Bronchial epithelial cell (primary cell): ENCODE results near the gene ABCD1. TPM values are rescaled to one million over a fixed set of nuclear protein-coding genes. Genes with fewer than 3 reads are reported as not detected.
"Not testable (repeated sequence)": the region's sequence is repeated elsewhere in the genome, so short reads cannot be mapped to it uniquely, and the experiment has no call there.

Experiments
- DNase-seq: peaks from one replicate; pipeline ENCODE4 v3.0.0-alpha.2; 2010; ENCODE audit warnings: low read depth
- FAIRE-seq: peaks from 2 replicates; lab custom pipeline; 2011; peaks lifted over from hg19 to GRCh38; lab: Jason Lieb, UNC
- H3K27me3 ChIP-seq: 2 replicates; pipeline ENCODE4 v1.5.1; 2011; ENCODE audit warnings: low read length; ENCODE audit not compliant: control insufficient read depth, insufficient read depth
- H3K36me3 ChIP-seq: 2 replicates; pipeline ENCODE4 v1.5.1; 2011; ENCODE audit warnings: low read length; ENCODE audit not compliant: control insufficient read depth, insufficient read depth
- H3K4me3 ChIP-seq: 2 replicates; pipeline ENCODE4 v1.5.1; 2011; ENCODE audit warnings: mild to moderate bottlenecking, low read depth, low read length, control low read depth
- total RNA-seq: library from RNA; depleted of rRNA; stranded (reverse); fragments of >200 nt; gene quantifications from 2 replicates; pipeline ENCODE4 v1.2.1, GENCODE V29; 2014
- TF ChIP-seq, protein P1 (sequence below): IDR thresholded peaks from 2 replicates; pipeline ENCODE4 v1.5.1; 2011; ENCODE audit warnings: mild to moderate bottlenecking, moderate library complexity, low read length, control low read depth, inconsistent platforms; ENCODE audit not compliant: insufficient read depth, severe bottlenecking

Gene ABCD1
- total RNA-seq = 1.7 and 1.8 TPM in 2 replicates

DNA sequence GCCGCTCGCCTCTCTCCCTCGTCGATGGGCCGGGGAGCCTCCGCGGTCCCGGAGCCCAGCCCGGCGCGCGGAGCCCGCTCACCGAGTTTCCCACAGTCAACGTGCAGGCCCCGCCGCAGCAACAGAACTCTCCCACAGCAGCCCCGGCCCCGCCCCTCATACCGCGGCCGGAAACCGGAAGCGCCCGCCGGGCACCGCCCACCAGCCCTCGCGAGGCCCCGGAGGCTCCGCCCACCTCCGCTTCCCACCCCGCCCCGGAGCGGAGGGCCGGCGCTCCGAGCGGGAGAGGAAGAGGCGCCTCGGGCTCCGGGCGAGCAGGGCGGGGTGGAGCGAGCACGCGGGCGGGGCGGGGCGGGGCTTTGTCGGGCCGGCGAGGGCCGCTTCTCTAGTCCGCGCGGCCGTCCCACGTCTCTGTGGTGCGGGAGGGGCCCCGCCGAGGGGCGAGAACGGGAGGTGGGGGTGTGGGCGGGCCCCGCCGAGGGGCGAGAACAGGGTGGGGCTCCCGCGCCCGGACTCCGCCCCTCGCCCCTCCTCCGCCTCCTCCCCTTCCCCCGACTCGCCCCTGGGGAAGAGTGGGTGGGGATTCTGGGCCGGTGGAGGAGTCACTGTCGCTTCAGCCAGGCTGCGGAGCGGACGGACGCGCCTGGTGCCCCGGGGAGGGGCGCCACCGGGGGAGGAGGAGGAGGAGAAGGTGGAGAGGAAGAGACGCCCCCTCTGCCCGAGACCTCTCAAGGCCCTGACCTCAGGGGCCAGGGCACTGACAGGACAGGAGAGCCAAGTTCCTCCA lies at the start of gene ABCD1, which contains the start of gene BCAP31:
TSS of gene ABCD1 (plus strand) at position 605 of the 787 bp plus-strand sequence. CDS start 411 bp downstream, outside the sequence.
TSS of gene BCAP31 (minus strand) at position 136 of the 787 bp plus-strand sequence. CDS start 1,143 bp downstream, outside the sequence.
- no peak for FAIRE-seq
- peak within 1 kb of the TSS; percentile 60 for H3K4me3 ChIP-seq
- peaks cover 9% of the 10 kb centered on the region for H3K36me3 ChIP-seq
- TF ChIP-seq, protein P1, sequence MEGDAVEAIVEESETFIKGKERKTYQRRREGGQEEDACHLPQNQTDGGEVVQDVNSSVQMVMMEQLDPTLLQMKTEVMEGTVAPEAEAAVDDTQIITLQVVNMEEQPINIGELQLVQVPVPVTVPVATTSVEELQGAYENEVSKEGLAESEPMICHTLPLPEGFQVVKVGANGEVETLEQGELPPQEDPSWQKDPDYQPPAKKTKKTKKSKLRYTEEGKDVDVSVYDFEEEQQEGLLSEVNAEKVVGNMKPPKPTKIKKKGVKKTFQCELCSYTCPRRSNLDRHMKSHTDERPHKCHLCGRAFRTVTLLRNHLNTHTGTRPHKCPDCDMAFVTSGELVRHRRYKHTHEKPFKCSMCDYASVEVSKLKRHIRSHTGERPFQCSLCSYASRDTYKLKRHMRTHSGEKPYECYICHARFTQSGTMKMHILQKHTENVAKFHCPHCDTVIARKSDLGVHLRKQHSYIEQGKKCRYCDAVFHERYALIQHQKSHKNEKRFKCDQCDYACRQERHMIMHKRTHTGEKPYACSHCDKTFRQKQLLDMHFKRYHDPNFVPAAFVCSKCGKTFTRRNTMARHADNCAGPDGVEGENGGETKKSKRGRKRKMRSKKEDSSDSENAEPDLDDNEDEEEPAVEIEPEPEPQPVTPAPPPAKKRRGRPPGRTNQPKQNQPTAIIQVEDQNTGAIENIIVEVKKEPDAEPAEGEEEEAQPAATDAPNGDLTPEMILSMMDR = no peak
- H3K27me3 ChIP-seq = no peaks in the 10 kb centered on the region
- DNase-seq = peak; percentile 51

DNA sequence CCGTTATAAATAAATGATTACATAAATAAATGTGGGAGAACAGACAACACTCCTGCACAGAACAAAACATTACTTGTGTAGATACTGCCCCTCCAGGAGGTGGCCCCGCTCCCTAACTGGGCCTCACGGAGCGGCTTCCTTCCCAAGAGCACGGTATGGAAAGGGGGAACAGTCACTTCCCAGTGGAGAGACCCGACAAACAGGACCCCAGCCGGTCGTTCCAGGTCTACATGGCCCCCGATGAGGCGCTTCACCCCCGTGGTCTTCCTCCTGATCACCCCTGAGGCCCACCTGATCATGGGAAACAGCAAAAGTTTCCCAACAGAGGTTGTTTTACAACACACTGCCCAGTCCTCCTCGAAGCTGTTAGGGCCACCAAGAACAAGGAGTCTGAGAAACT lies 43.5 kb upstream of the ABCD1 start:
- TF ChIP-seq, protein P1 = no peak
- Histone ChIP-seq H3K36me3 (no peaks in the 10 kb centered on the region), H3K27me3 (no peaks in the 10 kb centered on the region), H3K4me3 (no peak overlapping the region)
- no peak for DNase-seq
- FAIRE-seq = no peak

- not testable (repeated sequence) for FAIRE-seq
These were observed 41.2 kb upstream of the ABCD1 start for GRCh38 chrX:153683486-153683885.

GRCh38 chrX:153684467-153685155 lies 40.0 kb upstream of the ABCD1 start:
- FAIRE-seq (no peak), DNase-seq (no peak)
- no peak overlapping the region for H3K4me3 ChIP-seq
- TF ChIP-seq, protein P1 = no peak
- H3K36me3 ChIP-seq = no peaks in the 10 kb centered on the region
- no peaks in the 10 kb centered on the region for H3K27me3 ChIP-seq

More at GRCh38 chrX:153683486-153683885, 41.2 kb upstream of the ABCD1 start:
- H3K27me3 ChIP-seq, H3K36me3 ChIP-seq, H3K4me3 ChIP-seq, DNase-seq: not testable (repeated sequence)

GRCh38 chrX:153685156-153685536 lies 39.5 kb upstream of the ABCD1 start:
- no peaks in the 10 kb centered on the region for H3K27me3 ChIP-seq
- TF ChIP-seq, protein P1 = no peak
- peaks cover 1% of the 10 kb centered on the region for H3K36me3 ChIP-seq
- no peak for DNase-seq
- H3K4me3 ChIP-seq = no peak overlapping the region
- FAIRE-seq = no peak
